Measurements from ENCODE around the gene GALR1. TPM values are rescaled to one million over a fixed set of nuclear protein-coding genes. Genes with fewer than 3 reads are reported as not detected.

GALR1 gene
- polyA plus RNA-seq, 1 of the 3 experiments (the other 2 are of a cell fraction) = not detected

DNA sequence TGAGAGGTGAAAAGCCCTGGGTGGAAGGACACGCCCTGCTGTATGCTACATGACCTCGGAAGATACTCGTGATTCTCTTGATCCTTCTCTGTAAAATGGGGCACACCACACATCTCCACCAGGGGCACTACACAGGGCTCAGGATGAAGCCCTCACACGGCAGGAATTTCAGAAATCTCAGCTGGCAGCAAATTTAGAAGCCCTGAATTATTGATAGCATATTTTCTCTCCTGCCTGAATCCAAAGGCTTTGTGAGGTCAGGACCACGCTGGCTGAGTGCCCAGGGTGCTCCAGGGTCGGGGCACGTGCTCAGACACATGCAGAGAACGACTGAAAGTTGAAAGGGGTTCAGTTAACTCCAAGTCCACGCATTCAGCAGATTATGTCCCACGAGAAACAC, 42.1 kb upstream of the GALR1 start (continued):
- TF ChIP-seq, protein P1, sequence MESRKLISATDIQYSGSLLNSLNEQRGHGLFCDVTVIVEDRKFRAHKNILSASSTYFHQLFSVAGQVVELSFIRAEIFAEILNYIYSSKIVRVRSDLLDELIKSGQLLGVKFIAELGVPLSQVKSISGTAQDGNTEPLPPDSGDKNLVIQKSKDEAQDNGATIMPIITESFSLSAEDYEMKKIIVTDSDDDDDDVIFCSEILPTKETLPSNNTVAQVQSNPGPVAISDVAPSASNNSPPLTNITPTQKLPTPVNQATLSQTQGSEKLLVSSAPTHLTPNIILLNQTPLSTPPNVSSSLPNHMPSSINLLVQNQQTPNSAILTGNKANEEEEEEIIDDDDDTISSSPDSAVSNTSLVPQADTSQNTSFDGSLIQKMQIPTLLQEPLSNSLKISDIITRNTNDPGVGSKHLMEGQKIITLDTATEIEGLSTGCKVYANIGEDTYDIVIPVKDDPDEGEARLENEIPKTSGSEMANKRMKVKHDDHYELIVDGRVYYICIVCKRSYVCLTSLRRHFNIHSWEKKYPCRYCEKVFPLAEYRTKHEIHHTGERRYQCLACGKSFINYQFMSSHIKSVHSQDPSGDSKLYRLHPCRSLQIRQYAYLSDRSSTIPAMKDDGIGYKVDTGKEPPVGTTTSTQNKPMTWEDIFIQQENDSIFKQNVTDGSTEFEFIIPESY (IDR thresholded peaks at IDR 0.05; ENCODE audit: borderline replicate concordance, low read depth) = no peak
- TF ChIP-seq GABPA (IDR thresholded peaks at IDR 0.05; ENCODE audit: low read depth) (no peak), SMC3 (IDR thresholded peaks at IDR 0.05; ENCODE audit: low read depth, low read length) (no peak), FOSL2 (IDR thresholded peaks at IDR 0.05; ENCODE audit: borderline replicate concordance, low read depth) (no peak), POLR2AphosphoS5 (IDR thresholded peaks at IDR 0.05; ENCODE audit: low read depth, low read length) (no peak), MXI1 (IDR thresholded peaks at IDR 0.05; ENCODE audit: low read depth, low read length) (no peak), TAF1 (IDR thresholded peaks at IDR 0.05; ENCODE audit: borderline replicate concordance, low read depth, low read length) (no peak)
- TF ChIP-seq, protein P2, sequence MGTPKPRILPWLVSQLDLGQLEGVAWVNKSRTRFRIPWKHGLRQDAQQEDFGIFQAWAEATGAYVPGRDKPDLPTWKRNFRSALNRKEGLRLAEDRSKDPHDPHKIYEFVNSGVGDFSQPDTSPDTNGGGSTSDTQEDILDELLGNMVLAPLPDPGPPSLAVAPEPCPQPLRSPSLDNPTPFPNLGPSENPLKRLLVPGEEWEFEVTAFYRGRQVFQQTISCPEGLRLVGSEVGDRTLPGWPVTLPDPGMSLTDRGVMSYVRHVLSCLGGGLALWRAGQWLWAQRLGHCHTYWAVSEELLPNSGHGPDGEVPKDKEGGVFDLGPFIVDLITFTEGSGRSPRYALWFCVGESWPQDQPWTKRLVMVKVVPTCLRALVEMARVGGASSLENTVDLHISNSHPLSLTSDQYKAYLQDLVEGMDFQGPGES (IDR thresholded peaks at IDR 0.05; ENCODE audit: low read depth, low read length) = no peak

DNA sequence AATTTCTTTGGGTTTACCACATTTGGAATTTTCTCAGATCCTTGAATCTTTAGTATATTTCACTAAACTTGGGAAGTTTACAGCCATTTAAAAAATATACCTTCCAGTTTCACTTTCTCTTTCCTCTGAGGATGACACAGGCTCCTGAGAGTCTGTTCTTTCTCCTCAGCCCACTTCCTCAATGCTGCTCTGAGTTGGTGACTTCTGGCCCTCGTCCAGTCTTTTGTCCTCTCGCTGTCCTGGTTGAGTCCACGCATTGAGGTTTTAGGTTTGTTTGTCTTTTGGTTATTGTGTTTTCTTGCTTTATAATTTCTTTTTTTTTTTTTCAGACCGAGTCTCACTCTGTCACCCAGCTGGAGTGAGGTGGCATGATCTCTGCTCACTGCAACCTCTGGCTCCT, 40.7 kb upstream of the GALR1 start:
- Histone ChIP-seq H3K4me1 (ENCODE audit: control insufficient read depth in 1 of 2, insufficient read depth in 2 of 2, low read depth in 1 of 2, low read length in 1 of 2) (no peaks in the 10 kb centered on the region; a peak in 1 of 4 replicates), H3K4me2 (peak overlapping the region; percentile 40; the same call in 1 of the 2 replicates), H3K4me3 (ENCODE audit: low read depth in 2 of 2, low read length in 1 of 2) (no peak overlapping the region), H3K79me2 (ENCODE audit: insufficient read depth) (no peaks in the 10 kb centered on the region), H3K9me2 (no peaks in the 10 kb centered on the region), H3K27ac (ENCODE audit: low read depth in 2 of 2, low read length in 1 of 2) (no peak overlapping the region), H3F3A (replicated peaks; ENCODE audit: insufficient read depth) (no peaks in the 10 kb centered on the region), H3K36me3 (replicated peaks in 1 of 2; ENCODE audit: control insufficient read depth in 1 of 2, insufficient read depth in 2 of 2, low read length in 1 of 2) (no peaks in the 10 kb centered on the region), H3K9ac (no peak overlapping the region), H4K20me1 (ENCODE audit: insufficient read depth) (no peaks in the 10 kb centered on the region), H3K27me3 (ENCODE audit: insufficient read depth) (no peaks in the 10 kb centered on the region), H3K9me3 (no peaks in the 10 kb centered on the region), H2AFZ (ENCODE audit: low read depth) (peak overlapping the region; percentile 77)
- TF ChIP-seq RAD21 (IDR thresholded peaks at IDR 0.05; ENCODE audit: low read length) = no peak
- no peak for TF ChIP-seq ELF1 (IDR thresholded peaks at IDR 0.05)
- TF ChIP-seq, protein P3, sequence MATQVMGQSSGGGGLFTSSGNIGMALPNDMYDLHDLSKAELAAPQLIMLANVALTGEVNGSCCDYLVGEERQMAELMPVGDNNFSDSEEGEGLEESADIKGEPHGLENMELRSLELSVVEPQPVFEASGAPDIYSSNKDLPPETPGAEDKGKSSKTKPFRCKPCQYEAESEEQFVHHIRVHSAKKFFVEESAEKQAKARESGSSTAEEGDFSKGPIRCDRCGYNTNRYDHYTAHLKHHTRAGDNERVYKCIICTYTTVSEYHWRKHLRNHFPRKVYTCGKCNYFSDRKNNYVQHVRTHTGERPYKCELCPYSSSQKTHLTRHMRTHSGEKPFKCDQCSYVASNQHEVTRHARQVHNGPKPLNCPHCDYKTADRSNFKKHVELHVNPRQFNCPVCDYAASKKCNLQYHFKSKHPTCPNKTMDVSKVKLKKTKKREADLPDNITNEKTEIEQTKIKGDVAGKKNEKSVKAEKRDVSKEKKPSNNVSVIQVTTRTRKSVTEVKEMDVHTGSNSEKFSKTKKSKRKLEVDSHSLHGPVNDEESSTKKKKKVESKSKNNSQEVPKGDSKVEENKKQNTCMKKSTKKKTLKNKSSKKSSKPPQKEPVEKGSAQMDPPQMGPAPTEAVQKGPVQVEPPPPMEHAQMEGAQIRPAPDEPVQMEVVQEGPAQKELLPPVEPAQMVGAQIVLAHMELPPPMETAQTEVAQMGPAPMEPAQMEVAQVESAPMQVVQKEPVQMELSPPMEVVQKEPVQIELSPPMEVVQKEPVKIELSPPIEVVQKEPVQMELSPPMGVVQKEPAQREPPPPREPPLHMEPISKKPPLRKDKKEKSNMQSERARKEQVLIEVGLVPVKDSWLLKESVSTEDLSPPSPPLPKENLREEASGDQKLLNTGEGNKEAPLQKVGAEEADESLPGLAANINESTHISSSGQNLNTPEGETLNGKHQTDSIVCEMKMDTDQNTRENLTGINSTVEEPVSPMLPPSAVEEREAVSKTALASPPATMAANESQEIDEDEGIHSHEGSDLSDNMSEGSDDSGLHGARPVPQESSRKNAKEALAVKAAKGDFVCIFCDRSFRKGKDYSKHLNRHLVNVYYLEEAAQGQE (IDR thresholded peaks at IDR 0.05; ENCODE audit: low read depth, low read length) = no peak
- TF ChIP-seq RFX5 (IDR thresholded peaks at IDR 0.05; ENCODE audit: low read length) = no peak
- no peak for TF ChIP-seq EZH2phosphoT487 (IDR thresholded peaks at IDR 0.05; ENCODE audit: borderline replicate concordance, low read depth)
- TF ChIP-seq NRF1 (IDR thresholded peaks at IDR 0.05; ENCODE audit: low read depth, low read length) = no peak
- no peak for TF ChIP-seq POLR2AphosphoS5 (IDR thresholded peaks at IDR 0.05; ENCODE audit: low read depth, low read length)
- TF ChIP-seq, protein P4, sequence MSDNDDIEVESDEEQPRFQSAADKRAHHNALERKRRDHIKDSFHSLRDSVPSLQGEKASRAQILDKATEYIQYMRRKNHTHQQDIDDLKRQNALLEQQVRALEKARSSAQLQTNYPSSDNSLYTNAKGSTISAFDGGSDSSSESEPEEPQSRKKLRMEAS (IDR thresholded peaks at IDR 0.05; ENCODE audit: low read depth) = no peak
- no peak for TF ChIP-seq GABPA (IDR thresholded peaks at IDR 0.05; ENCODE audit: low read depth)
- TF ChIP-seq, protein P5, sequence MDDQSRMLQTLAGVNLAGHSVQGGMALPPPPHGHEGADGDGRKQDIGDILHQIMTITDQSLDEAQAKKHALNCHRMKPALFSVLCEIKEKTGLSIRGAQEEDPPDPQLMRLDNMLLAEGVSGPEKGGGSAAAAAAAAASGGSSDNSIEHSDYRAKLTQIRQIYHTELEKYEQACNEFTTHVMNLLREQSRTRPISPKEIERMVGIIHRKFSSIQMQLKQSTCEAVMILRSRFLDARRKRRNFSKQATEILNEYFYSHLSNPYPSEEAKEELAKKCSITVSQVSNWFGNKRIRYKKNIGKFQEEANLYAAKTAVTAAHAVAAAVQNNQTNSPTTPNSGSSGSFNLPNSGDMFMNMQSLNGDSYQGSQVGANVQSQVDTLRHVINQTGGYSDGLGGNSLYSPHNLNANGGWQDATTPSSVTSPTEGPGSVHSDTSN (IDR thresholded peaks at IDR 0.05) = no peak
- TF ChIP-seq, protein P6, sequence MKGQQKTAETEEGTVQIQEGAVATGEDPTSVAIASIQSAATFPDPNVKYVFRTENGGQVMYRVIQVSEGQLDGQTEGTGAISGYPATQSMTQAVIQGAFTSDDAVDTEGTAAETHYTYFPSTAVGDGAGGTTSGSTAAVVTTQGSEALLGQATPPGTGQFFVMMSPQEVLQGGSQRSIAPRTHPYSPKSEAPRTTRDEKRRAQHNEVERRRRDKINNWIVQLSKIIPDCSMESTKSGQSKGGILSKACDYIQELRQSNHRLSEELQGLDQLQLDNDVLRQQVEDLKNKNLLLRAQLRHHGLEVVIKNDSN (IDR thresholded peaks at IDR 0.05; ENCODE audit: borderline replicate concordance, low read depth) = no peak
- no peak for TF ChIP-seq TEAD4 (IDR thresholded peaks at IDR 0.05; ENCODE audit: borderline replicate concordance, insufficient read depth)
- 72% methylated on average over 4 of the region's 4 CpGs for WGBS (ENCODE audit: low lambda C conversion rate)
- no peak for DNase-seq
- ChIA-PET CTCF (interaction anchor here (0.6 kb wide), 1 partner anchor 113 kb away, joined by 3 read pairs; no protein-coding TSS in a partner anchor), POLR2A (no interaction called here)
